ENCODE results near the gene DGUOK. TPM values are rescaled to one million over a fixed set of nuclear protein-coding genes. Genes with fewer than 3 reads are reported as not detected.

The DGUOK gene
- total RNA-seq, 1 donor from 2014 or later: 40.8 TPM

GRCh38 chr2:73952499-73953446 is 26.1 kb downstream of the DGUOK start:
- FAIRE-seq (peak; percentile 70), DNase-seq (ENCODE audit: low read depth) (peak; percentile 76)
- Histone ChIP-seq H3K36me3 (ENCODE audit: control insufficient read depth, insufficient read depth, low read length) (peaks cover 21% of the 10 kb centered on the region), H3K4me3 (ENCODE audit: low read depth, low read length) (no peak overlapping the region), H3K27me3 (ENCODE audit: control insufficient read depth, insufficient read depth, low read length) (no peaks in the 10 kb centered on the region)
- no peak for TF ChIP-seq CTCF (IDR thresholded peaks at IDR 0.05; ENCODE audit: insufficient read depth, low read length, severe bottlenecking)

GRCh38 chr2:73956218-73956865 is 29.7 kb downstream of the DGUOK start:
- Histone ChIP-seq H3K4me3 (ENCODE audit: low read depth, low read length) (no peak overlapping the region), H3K36me3 (ENCODE audit: control insufficient read depth, insufficient read depth, low read length) (peaks cover 20% of the 10 kb centered on the region), H3K27me3 (ENCODE audit: control insufficient read depth, insufficient read depth, low read length) (no peaks in the 10 kb centered on the region)
- DNase-seq (ENCODE audit: low read depth) (no peak), FAIRE-seq (no peak)
- TF ChIP-seq CTCF (IDR thresholded peaks at IDR 0.05; ENCODE audit: insufficient read depth, low read length, severe bottlenecking): no peak

GRCh38 chr2:73961274-73961673 is 34.6 kb downstream of the DGUOK start:
- DNase-seq (ENCODE audit: low read depth) (no peak), FAIRE-seq (no peak)
- peaks cover 9% of the 10 kb centered on the region for H3K36me3 ChIP-seq (ENCODE audit: control insufficient read depth, insufficient read depth, low read length)
- H3K4me3 ChIP-seq (ENCODE audit: low read depth, low read length): no peak overlapping the region
- no peak for TF ChIP-seq CTCF (IDR thresholded peaks at IDR 0.05; ENCODE audit: insufficient read depth, low read length, severe bottlenecking)
- H3K27me3 ChIP-seq (ENCODE audit: control insufficient read depth, insufficient read depth, low read length): no peaks in the 10 kb centered on the region

GRCh38 chr2:73961823-73962615 is 35.3 kb downstream of the DGUOK start:
- Histone ChIP-seq H3K36me3 (ENCODE audit: control insufficient read depth, insufficient read depth, low read length) (peaks cover 7% of the 10 kb centered on the region), H3K4me3 (ENCODE audit: low read depth, low read length) (no peak overlapping the region), H3K27me3 (ENCODE audit: control insufficient read depth, insufficient read depth, low read length) (no peaks in the 10 kb centered on the region)
- TF ChIP-seq CTCF (IDR thresholded peaks at IDR 0.05; ENCODE audit: insufficient read depth, low read length, severe bottlenecking): no peak
- DNase-seq (ENCODE audit: low read depth) (no peak), FAIRE-seq (no peak)

GRCh38 chr2:73962798-73963197 is 36.1 kb downstream of the DGUOK start:
- no peak for TF ChIP-seq CTCF (IDR thresholded peaks at IDR 0.05; ENCODE audit: insufficient read depth, low read length, severe bottlenecking)
- FAIRE-seq (no peak), DNase-seq (ENCODE audit: low read depth) (no peak)
- Histone ChIP-seq H3K36me3 (ENCODE audit: control insufficient read depth, insufficient read depth, low read length) (peaks cover 7% of the 10 kb centered on the region), H3K27me3 (ENCODE audit: control insufficient read depth, insufficient read depth, low read length) (no peaks in the 10 kb centered on the region), H3K4me3 (ENCODE audit: low read depth, low read length) (no peak overlapping the region)

Data from bronchial epithelial cell (primary cell).